Activated T-cell treated with anti-CD3 and anti-CD28 coated beads for 4 hours (primary cell): ENCODE results near the gene LDB3.

Source experiments
- DNase-seq: peaks from one replicate; pipeline ENCODE4 v3.0.0-alpha.2; 2020

The LDB3 gene

DNA sequence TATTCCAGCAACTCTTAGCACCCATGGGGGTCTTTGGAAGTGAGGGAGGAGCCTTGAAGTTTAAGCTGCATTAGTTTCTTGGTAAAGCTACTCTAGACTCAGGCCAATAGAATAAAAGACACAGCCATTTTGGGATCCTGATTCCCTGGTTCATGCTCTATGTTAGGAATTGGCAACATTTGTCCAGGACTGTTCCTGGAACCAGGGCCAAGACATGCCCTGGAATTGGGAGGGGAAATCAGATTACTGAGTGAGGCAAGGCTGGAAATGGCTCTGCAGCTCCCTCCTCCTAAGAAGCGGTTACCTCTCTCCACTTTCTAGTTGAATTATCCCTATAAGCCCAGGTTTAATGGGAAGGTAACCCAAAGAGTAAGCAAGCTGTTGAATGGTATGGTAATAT lies 73.9 kb downstream of the LDB3 start:
- DNase-seq = no peak

DNA sequence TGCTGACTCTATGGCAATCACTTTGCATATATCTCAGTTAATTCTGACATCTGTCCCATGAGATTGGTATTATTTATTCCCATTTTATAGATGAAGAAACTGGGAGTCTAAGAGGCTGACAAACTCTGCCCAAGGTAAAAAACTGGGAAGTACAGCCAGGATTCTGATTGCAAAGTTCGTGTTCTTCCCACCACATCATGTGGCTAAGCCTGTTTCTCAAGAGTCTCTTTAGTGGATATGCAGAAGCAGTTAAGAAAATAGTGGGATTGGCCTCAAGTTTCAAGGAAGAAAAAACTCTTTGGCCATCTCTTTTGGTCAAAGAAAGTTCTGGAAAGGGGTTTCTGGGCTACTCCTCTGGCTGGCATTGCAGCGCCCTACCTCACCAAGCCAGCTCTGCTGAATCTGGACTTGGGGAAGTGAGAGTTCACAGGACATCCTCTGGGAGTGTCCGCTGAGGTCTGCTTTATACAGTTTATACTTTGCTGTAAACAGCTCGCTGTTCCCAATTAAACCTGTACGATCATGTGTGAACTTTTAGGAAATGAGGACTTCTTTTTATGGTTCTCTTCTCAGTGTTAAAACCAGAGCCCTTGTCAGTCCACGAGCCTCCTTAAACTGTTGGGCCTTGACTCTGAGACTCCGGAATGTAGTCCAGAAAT lies 75.9 kb downstream of the LDB3 start:
- DNase-seq = no peak

DNA sequence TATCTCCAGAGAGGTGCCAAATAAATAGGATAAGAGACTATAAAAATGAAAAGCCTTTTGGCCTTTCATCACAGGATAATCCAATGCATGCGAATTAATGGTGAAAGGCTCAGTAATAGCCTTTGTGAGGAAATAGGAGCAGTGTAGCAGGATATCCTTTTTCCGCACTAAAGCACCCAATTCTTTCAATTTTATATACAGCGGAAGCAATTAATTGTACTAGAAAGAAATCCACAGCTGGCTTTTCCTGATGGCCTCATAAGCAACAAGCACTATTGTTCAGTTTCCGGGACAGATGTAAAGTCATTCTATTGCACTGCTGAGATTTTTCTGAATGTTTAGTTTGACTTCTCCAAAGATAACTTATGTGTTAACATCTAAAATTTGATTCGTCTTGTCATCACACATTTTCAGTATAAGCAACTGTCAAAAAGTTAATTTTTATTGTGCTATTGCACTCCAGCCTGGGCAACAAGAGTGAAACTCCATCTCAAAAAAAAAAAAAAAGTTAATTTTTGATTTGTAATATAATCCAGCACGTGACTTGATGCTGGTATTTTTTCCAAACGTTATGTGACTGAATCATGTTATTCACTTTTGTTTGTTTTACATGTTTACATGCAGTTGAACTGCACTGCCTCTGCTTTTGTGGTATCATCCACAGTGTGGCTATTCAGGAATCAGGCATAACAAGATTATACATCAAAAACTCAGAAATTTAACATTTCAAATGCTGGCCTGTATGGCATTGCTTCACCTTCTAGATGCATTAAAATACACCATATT lies 79.7 kb downstream of the LDB3 start:
- DNase-seq = no peak

DNA sequence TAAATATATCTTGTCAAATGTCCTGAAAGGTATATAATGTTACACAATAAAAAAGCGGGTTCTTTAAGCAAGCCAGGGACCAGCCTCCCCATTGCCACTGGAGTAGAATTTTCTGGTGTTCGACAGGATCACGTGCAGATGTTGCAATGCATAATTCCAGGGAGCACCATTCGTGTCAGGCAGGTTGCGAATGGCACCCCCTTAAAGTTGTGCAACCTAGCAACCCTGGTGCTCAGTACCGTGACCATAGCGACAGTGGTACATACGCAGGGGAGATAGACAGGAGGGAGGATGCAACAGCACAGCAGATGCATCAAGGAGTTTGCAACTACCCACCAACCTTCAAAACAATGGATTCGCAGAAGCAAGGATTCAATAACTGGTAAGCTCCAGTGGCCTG lies 81.5 kb downstream of the LDB3 start:
- no peak for DNase-seq

DNA sequence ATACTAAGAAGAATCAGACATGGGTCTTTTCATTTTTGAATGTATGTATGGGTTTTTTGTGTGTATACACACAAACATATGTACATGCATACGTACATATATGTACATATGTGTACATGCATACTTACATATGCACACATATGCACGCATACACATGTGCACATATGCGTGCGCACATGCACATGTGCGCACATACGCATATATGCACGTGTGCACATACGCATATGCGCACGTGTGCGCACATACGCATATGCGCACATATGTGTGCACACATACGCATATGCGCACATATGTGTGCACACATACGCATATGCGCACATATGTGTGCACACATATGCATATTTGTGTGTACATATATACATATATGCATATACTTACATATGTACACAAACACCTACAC lies 83.2 kb downstream of the LDB3 start:
- DNase-seq = no peak

DNA sequence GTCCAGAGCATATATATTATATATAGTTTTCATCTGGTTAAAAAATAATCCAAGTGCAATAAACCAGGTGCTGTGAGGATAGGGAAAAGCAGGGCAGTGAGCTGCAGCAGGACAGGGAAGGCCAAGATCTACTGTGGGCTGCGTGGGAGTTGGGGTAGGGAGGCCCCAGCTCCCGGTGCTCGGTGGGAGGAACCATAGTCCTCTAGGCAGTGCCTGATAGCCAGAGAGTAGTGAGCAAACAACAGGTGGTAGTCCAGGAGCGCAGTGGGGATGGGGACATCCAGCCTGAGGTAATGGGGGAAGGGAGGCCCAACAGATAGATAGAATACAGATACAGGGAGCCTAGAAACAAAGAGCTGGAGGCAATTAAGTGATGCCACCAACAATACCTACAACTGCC lies 84.0 kb downstream of the LDB3 start:
- DNase-seq = no peak

DNA sequence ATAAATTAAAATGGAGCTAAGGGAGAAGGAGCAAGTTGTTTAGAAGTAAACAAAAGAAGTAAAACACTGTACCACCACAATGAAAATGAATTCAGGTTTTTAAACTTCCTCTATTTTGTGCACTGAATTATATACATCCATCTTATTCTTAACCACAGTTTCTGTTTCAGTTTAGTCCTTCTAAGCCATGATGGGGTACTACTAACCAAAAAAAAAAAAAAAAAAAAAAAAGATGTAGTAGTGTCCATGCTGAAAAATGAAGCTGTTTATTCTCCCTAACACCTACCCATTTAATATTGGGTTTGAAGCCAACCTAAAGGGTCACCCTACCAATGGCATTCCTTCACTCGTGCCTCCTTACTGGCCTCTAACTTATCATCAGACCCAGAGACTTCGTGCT lies 84.7 kb downstream of the LDB3 start:
- DNase-seq = no peak

DNA sequence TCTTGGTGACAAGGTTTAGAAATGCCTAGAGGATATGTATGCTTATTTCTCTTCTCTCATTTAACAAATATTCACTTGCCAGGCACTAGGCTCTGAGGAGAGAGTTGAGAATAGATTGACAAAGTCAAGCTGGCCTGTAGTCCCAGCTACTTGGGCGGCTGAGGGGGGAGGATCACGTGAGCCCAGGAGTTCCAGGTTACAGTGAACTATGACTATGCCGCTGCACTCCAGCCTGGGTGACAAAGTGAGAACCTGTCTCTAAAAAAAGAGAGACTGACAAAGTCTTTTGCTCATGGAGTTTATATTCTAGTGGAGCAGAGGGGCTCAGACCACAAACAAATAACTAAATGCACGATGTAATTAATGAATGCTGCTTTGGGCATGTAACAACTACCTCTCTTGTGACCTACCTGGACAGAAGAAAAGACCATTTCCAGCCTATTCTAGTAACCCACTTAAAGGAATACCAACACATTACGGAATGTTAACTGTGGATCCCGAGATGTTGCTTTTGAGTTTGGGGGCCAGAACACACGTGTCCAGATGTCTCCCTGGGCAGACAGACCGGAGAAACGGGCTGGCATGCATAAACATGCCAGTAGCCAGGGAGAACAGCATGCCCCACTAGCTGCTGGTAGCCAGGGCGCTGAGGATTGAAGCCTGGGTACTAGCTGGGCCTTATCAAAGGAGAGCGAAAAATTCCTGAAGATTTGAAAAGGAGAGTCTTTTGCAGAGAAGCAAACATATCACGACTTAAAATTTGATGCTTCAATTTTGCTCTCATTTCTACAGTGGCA lies 85.5 kb downstream of the LDB3 start:
- DNase-seq = no peak

DNA sequence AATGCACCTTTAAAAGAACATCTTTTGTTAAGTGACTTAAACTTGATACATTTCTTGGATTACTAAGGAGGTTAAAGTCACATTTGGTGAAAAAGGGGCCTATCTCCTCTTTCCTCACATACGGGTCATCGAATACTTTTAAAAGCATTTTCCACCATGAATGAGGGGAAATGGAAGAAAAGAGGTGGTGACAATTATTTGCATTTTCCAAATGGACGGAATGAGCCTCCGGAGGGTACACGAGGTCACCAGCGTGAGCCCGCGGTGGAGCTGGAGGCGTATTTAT lies 87.1 kb downstream of the LDB3 start:
- no peak for DNase-seq

DNA sequence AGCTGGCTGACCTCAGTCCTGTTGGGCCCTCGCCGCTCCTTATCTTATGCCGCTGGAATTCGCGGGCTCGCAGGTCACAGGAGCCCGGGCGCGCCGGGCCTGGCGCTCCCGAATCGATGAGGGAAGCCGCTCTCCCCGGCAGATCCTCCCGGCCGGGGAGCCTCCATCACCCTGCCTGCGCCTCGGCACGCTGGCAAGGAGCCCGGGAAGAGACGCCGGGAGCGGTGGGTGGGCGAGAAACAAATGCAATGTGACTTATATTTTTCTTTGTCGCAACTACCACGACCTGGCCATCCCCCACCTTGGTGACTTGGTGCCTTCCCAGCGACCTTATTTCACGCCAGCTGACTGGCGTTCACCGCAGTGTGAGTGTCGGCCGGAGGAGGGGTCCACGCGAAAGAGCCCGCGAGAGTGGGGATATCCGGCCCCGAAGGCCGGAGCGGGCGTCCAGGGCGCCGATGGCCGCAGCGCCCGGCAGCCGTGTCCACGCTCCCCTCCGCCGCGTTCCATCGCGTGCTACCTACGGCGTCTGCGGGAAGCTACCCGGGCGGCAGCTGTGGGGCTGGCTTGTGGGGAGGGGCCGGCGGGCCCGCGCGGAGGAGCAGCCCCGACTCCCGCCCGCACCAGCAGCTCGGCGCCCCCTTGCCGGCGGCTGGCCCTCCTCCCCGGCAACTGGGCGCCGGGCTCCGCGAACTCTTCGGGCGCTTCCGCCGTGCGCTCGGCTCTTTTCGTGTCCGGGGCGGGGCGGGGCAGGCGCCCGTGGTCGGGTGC lies 87.6 kb downstream of the LDB3 start:
- peak; percentile 85 for DNase-seq

DNA sequence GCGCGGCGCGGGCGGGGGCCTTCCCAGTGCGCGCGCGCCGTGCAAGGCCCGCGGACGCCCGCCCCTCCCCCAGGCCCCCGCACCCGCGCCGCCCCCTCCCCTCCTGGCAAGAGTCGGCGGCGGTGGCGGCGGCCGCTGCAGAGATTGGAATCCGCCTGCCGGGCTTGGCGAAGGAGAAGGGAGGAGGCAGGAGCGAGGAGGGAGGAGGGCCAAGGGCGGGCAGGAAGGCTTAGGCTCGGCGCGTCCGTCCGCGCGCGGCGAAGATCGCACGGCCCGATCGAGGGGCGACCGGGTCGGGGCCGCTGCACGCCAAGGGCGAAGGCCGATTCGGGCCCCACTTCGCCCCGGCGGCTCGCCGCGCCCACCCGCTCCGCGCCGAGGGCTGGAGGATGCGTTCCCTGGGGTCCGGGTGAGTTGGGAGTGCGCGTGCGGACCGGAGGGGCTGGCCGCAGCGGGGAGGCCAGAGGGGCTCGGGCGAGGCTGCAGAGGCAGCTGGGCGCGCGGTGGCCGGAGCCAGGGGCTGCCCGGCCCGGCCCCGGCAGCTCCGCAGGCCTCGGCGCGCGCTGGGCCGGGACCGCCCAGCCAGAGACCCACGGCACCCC lies 88.3 kb downstream of the LDB3 start, which contains the start of gene BMPR1A:
Gene BMPR1A, plus strand, starts transcription at position 109 of the 602 bp plus-strand sequence. CDS start 119,400 bp downstream, outside the sequence.
- no peak for DNase-seq

DNA sequence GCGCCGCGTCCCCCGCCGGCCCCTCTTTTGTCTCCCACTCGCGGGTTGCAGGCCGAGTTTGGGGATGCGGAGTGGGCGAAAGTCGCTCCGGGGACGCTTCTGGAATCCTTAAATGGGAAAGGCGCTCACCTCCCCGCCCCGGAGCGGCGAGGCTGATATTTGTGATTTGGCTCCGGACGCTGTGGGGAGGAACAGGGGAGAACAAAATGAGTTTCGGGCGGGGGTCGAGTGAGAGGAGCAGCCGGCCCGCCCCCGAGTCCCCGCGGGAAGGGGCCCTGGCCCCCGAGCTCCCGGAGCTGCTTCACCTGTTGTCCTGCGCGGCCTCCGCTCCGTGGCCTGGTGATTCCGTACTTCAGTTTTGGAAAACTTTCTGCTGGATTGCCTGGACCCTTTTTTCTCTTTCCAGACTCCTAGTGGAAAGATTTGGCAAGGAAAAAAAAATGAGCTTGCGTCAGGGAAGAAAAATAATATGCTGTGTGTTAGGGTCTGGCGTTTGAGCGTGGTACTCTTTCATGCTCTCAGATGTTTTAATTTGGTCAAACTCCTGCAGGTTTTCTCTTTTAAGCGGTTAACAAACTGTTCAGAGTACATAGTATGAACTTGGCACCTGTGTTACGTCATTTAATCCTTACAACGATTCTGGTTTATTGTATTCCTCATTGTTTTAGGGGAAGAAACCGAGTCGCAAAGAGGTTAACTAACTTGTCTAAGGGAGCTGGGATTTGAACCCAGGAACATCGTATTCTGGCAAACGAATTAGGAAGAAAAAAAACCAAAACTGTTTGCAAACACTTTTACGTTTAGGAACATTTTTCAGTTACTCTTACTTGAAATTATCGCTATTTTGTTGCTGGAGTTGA lies 89.0 kb downstream of the LDB3 start:
- DNase-seq = peak; percentile 3

DNA sequence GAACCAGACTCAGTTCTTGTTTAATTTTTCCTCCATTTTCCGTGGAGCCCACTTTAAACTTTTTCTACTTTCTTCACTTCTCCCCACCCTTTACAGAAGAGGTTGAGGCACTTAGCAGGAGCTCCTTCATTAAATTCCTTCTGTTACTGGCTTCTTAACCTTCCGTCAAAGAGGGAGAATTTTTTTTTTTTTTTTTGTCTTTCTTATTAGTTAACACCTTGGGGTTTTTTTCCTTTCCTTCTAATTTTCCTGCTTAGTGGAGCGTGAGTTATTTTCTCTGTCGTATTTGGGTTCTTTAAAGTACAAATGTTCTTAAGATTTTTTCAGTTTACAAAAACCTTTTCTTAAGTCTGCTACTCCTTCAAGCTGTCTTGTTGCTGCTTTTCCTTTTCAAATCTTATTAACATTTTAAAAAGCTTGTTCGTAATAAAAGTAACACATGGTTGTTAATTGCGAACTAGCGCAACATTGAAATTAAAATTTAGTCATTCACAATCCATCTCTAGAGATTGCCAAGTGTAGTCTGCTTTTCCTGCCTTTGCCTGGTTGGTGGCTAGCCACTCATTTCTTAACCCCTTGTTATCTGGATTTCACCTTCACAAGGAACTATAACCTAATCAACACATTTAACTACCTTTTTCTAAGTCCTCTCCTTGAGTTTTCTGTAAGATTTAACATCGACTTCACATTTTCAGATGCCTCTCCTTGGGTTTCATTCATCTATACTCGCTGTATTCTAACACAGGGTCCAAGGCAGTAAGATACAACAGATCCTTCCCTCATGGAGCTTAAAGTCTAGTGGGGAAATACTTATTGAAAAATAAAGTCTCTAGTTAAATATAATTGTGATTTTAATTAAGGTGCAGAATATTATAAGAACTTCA lies 90.1 kb downstream of the LDB3 start:
- DNase-seq = no peak

DNA sequence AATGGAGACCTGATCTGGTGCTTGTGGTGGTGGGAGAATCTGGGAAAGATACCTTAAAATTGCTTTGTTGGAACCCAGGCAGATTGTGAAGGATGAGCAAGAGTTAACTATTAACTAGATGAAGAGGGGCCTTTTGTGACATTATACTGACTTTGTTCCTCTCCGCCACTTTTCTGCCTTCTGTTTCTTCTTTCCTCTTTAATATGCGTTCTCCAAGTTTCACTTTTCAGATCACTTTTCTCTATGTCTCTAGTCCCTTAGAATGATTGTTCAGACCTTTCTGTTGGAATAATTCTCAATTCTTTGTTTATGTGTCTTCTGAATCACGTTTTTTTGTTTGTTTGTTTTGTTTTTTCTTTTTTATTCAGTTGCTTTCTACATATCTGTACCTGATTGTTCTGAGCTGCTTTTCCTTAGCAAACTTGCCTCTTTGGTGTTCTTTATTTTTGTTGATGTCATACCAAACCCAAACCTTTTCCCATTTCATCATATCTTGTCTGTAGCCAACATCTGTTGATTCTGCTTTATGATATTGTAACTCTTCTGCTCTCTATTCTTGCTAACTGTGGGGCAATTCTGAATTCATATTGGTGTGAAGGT lies 90.9 kb downstream of the LDB3 start:
- no peak for DNase-seq

DNA sequence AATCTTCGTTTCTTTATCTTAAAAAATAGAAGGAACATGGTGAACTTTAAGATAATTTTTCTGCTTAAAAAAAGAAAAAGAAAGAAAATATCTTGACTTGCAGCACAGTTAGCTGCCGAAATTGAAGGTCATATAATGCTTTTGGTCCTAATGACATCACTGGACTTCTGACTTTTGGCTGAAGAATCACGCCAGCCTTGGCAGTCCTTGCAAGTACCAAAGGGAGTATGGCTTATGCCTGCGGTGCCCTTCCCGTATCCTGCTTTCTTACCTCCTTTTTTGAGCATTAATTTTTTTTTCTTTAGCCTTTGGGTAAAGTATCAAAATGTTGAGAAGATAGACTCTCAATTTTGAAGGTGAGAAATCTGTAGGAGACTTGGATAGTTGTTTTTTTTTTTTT lies 95.1 kb downstream of the LDB3 start:
- DNase-seq = no peak

DNA sequence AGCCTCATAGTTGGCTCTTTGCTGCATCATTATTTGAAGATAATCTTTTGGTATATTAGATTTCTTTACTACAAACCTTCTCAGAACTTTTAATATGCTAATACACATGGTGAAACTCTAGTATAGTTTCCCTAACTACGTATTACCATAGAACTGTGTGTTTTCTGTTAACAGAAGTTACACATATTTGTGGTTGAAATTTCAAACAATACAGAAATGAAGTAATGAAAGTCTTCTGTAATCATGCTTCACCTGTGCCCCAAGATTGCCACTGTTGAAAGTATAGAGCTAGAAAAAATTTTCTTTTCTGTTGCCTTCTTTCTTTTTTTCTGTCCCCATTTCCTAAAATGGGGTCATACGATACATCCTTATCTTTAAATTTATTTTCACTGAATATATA lies 97.2 kb downstream of the LDB3 start:
- no peak for DNase-seq

DNA sequence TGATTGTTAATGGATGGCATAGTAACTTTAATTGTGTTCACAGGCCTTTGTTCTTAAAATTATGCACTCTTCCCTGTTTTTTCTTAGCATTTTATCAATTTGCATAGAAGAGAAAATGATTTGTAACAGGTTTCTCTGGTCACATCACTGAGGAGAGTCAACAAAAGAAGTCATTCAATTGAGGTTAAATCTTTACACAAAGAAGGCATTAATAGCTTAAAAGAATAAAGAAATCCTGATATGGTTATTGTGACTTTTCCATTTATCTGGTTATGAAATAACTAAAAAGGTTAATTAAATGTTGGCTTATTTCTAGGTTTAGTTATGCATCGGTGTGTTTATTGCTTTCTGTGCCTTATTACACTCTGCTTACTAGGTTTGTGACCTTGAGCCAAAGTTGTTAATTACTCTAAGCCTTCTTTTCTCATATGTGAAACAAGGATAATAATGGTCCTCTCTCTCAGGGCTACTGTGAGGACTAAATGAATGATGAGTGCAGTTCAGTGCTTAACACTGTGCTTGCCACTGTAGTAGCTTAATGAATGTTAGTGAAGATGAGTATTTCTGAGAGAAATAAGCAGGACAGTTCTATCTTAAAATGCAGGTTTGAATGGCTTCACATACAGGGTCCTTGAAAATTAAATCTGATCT lies 100.2 kb downstream of the LDB3 start:
- no peak for DNase-seq

DNA sequence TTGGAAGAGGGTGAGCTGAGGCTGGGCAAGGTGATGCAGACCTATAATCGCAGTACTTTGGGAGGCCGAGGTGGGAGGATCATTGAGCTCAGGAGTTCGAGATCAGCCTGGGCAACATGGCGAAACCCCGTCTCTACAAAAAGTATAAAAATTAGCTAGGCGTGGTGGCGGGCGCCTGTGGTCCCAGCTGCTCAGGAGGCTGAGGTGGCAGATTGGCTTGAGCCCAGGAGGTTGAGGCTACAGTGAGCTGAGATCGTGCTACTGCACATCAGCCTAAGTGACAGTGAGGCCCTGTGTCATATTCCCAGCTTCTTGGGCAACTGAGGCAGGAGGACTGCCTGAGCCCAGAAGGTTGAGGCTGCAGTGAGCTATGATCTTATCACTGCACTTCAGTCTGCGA lies 101.7 kb downstream of the LDB3 start:
- no peak for DNase-seq

DNA sequence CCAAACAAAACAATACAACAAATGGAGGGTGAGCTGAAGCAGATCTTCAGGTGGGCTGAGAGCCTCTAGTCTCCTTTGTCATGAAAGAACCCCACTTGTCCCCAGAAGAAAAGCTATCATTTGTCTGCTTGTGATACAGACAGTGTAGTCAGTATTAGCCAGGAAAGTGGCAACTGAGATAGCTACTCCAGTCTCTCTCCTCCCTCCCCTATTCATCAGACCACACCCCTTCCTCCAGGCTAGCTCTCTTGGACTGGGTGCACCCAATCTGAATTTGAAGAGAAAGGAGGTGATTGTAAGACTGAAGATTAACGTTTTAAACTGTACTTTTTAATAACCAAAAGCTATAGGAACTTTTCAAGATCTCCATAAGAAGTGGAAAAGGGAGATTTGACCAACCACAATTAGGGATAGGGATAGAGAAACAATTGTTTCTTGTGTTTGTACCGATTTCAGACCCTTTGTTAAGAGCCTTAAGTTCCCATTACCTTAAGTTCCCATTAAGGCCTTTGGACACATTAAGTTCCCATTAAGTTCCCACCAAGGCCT lies 102.2 kb downstream of the LDB3 start:
- no peak for DNase-seq
